ENCODE data around the gene AIFM2.
"Not testable (repeated sequence)": the region's sequence is repeated elsewhere in the genome, so short reads cannot be mapped to it uniquely, and the experiment has no call there.

AIFM2 gene

GRCh38 chr10:70132098-70133029 is at the start of gene AIFM2:
AIFM2 (minus strand) TSS chr10:70132825; CDS start chr10:70124084, 8,741 bp downstream.
- DNase-seq: peak; percentile 42 to 44

- DNase-seq: not testable (repeated sequence)
Observed at GRCh38 chr10:70179209-70179608, 46.6 kb upstream of the AIFM2 start.

GRCh38 chr10:70178139-70178725 is 45.6 kb upstream of the AIFM2 start:
- no peak for DNase-seq

DNA sequence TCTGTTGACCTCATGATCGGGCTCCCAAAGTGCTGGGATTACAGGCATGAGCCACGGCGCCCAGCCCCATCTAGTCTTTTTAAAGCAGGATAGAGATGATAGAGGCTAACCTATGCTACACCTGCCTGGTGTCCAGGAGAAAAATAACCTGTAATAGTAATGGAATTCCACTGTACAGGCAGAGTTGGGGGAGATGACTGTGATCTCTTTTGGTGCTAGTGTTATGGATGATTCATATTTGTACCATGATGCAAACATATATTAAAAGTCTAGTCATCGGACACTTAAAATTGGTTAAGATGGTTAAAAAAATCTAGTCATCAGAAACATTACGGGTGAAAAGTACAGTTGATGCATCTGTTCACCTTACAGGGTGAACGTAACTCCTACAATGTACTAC is 43.8 kb upstream of the AIFM2 start:
- DNase-seq: no peak

DNA sequence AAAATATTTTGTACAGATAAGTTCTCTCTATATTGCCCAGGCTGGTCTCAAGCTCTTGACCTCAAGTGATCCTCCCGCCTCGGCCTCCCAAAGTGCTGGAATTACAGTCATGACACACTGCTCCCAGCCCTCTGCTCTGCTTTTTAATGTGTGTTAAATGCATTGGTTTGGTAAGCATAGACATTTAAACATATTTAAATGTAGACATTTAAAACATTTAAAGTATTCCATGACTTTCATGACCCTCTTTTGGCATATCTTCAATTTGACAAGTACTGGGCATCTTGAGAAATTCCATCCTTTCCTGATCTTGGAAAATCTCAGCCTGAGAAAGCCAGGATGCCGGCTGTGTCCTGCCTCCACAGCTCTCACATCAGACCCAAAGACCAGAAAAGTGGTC is 42.9 kb upstream of the AIFM2 start:
- no peak for DNase-seq

GRCh38 chr10:70174058-70174741 is 41.6 kb upstream of the AIFM2 start:
- peak; percentile 69 for DNase-seq

DNA sequence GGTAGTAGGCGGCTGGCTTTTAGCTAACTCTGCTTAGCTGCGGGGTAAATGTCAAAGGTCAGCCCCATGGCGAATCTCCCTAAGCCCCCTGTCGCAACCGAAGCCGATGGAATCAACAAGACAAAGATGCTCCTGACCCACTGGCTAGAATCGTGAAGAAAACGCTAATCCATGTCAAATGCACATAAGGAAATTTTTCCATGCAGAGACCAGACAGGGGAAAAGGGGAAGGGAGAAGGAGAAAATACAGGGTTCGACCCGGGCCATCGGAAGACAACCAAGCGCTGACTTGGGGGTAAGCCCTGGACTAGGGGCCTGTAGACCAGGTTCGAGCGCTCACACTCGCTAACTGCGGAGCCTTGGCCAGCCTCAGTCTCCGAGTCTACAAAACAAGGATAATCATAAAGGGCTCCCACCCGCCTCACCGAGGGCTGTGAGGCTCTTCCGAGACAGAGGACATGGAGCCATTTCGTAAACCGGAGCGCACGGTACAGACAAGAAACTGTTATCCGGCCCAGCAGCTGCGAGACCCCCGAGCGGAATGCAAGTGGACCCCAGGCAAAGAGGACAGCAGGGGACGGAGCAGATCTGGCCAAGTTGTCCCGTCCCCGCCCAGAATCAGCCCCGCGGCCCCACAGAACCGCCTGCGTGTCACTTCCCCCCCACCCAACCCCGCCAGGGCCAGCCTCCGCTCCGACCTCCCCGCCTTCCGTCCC is 37.2 kb upstream of the AIFM2 start:
- DNase-seq: peak in 1 of 2 donors; percentile 43

GRCh38 chr10:70169011-70169410 is 36.4 kb upstream of the AIFM2 start:
- DNase-seq: no peak

DNA sequence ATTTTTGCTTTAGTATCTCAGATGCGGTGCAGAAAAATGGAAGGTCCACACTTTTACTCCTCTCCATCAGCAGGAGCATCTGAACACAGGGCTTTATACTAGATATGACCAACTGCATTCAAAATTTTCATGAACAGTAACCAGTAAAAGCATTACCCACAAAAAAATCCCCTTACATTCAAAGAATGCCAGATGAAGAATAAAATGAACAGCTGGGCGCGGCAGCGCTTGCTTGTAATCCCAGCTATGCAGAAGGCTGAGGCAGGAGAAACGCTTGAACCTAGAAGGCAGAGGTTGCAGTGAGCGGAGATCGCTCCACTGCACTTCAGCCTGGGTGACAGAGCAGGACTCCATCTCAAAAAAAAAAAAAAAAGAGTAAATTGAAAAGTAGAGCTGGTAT is 34.6 kb upstream of the AIFM2 start:
- DNase-seq: no peak

DNA sequence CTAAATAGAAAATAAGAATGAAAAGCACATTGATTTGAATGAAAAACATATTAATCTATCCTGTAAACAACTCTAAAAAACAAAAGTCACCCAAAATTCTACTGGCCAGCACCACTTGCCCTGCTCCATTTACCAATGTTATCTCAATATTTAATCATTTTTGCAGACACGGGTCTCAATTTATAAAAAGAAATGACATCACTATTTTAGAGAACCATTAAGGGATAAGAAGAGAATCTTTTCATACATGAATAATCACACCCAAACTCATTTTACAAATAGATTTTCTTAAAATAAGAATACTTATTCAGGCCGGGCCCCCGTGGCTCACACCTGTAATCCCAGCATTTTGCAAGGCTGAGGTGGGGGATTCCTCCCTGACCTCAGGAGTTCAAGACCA is 33.8 kb upstream of the AIFM2 start:
- DNase-seq: no peak

DNA sequence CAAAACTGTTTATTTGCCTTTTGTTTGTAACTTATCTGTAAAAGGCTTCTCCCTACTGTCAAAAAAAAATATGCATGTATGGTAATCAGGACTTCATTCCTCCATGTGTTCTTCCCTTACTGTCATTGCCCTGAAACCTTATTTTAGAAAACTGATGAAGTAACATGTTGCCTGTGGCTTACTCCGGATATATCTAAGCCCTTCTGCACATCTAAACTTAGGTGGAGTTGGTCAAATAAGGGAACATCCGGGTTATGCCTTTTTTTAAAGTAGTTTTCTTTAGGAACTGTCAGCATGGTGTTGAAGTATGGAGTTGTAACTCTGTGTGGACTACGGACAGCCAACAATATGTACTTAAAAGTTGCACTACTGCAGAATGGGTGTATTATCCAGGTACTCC is 31.5 kb upstream of the AIFM2 start:
- no peak for DNase-seq

DNA sequence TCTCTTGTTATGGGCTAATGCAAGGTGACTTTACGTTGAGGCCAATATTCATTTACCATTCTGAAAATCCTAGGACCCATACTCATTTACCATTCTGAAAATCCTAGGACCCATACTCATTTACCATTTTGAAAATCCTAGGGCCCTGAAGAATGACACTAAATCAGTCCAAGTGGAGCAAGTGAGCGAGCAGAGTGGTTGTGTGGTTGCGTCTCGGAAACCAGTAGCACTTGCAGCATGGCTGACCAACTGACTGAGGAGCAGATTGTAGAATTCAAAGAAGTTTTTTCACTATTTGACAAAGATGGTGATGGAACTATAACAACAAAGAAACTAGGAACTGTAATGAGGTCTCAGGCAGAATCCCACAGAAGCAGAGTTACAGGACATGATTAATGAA is 30.8 kb upstream of the AIFM2 start:
- DNase-seq: no peak

- DNase-seq: peak; percentile 36 to 52
Observed at GRCh38 chr10:70162892-70163201, 30.2 kb upstream of the AIFM2 start.

DNA sequence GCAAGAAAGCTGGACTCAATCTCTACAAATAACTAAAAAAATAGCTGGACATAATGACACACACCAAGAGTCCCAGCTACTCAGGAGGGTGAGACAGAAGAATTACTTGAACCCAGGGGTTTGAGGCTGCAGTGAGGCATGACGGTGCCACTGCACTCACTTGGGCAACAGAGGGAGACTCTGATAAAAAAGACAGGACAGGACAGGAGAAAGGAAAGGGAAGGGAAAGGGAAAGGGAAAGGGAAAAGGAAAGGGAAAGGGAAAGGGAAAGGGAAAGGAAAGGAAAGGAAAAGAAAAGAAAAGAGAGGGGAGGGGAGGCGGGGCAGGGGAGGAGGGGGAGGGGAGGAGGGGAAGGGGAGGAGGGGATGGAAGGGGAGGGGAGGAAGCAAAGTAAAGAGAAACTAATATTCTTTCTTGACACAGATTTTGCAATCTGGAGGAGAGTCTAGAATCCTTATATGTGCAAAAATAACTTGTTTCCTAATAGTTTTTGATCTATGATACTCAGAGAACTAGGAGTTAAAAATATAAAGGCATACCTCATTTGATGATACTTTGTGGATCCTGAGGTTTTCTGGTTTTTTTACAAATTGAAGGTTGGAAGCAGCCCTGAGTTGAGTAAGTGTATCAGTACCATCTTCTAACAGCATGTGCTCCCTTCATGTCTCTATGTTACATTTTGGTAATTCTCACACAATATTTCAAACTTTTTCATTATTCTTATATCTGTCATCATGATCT is 29.7 kb upstream of the AIFM2 start:
- DNase-seq: peak; percentile 41 to 74

DNA sequence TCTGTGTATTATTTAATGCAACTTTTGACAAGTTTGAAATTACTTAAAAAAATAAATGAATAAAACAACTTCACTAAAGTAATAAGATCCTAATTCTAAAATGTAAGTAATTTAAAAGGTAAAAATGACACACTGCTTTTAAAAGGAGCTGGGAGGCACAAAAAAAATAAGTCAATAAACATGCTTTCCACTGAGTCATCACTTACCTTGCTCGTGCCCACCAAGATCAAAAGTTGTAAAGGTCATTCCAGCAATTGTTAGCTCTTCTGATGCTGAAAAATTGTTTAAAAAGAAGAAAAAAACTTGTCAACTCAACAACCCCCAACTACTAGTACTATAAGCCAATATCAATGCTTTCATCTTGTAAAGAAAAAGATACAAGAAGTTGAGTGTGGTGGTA is 28.2 kb upstream of the AIFM2 start:
- no peak for DNase-seq

DNA sequence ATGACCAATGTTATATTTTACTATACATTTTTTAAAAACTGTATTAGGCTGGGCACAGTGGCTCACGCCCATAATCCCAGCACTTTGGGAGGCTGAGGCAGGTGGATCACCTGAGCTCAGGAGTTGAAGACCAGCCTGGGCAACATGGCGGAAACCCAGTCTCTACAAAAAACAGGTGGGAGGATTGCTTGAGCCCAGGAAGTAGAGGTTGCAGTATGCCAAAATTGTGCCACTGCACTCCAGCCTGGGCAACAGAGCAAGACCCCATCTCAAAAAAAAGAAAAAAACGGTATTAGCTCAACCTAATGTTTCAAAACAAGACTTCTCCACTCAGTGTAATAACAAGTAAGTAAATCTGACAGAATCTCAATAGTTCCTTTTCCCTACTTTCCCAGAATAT is 26.7 kb upstream of the AIFM2 start:
- DNase-seq: not testable (repeated sequence)

GRCh38 chr10:70158113-70158512 is 25.5 kb upstream of the AIFM2 start:
- DNase-seq: no peak

- DNase-seq: no peak
Observed at GRCh38 chr10:70155255-70155838, 22.7 kb upstream of the AIFM2 start.

DNA sequence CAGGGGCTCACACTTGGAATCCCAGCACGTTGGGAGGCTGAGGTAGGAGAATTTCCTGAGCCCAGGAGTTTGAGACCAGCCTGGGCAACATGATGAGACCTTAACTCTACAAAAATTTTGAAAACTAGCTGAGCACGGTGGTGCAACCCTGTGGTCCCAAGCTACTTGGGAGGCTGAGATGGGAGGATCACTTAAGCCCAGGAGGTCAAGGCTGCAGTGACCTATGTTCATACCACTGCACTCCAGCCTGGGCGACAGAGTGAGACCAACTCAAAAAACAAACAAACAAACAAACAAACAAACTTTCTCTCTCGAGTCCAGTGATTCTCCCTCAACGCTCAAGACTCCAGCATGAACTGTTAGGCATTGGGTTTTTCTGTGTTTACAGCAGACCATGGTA is 15.9 kb upstream of the AIFM2 start:
- no peak for DNase-seq

- DNase-seq: no peak
Observed at GRCh38 chr10:70147259-70147625, 14.6 kb upstream of the AIFM2 start.

GRCh38 chr10:70146489-70147258 is 14.0 kb upstream of the AIFM2 start, which contains the start of gene TYSND1:
TYSND1 (minus strand) TSS chr10:70146700; CDS start chr10:70146586, 114 bp downstream.
- DNase-seq: peak; percentile 93 to 95
